ENCODE measurements around the gene MEP1B. TPM values are rescaled to one million over a fixed set of nuclear protein-coding genes. Genes with fewer than 3 reads are reported as not detected.
"Not testable (repeated sequence)": the region's sequence is repeated elsewhere in the genome, so short reads cannot be mapped to it uniquely, and the experiment has no call there.

MEP1B gene
- total RNA-seq, 1 donor from 2014 or later = not detected

- no peak for DNase-seq
- Mint-ChIP-seq H3K4me1 (ENCODE audit: low read depth, unreplicated experiment) (no peaks in the 10 kb centered on the region), H3K36me3 (ENCODE audit: unreplicated experiment) (no peaks in the 10 kb centered on the region), H3K4me3 (ENCODE audit: unreplicated experiment) (no peak overlapping the region), H3K27me3 (ENCODE audit: unreplicated experiment) (no peaks in the 10 kb centered on the region), H3K9me3 (ENCODE audit: unreplicated experiment) (peaks cover 1% of the 10 kb centered on the region), H3K27ac (ENCODE audit: unreplicated experiment) (no peak overlapping the region)
- TF ChIP-seq CTCF (IDR thresholded peaks at IDR 0.05; ENCODE audit: partially characterized antibody, unreplicated experiment) = no peak
Measured at GRCh38 chr18:32209685-32210445, 20.0 kb downstream of the MEP1B start.

- Mint-ChIP-seq H3K27ac (ENCODE audit: unreplicated experiment) (no peak overlapping the region), H3K36me3 (ENCODE audit: unreplicated experiment) (no peaks in the 10 kb centered on the region), H3K4me1 (ENCODE audit: low read depth, unreplicated experiment) (no peaks in the 10 kb centered on the region), H3K27me3 (ENCODE audit: unreplicated experiment) (peaks cover 2% of the 10 kb centered on the region), H3K4me3 (ENCODE audit: unreplicated experiment) (no peak overlapping the region), H3K9me3 (ENCODE audit: unreplicated experiment) (peaks cover 1% of the 10 kb centered on the region)
- no peak for DNase-seq
- TF ChIP-seq CTCF (IDR thresholded peaks at IDR 0.05; ENCODE audit: partially characterized antibody, unreplicated experiment) = no peak
Measured at GRCh38 chr18:32213693-32214092, 23.9 kb downstream of the MEP1B start.

GRCh38 chr18:32216390-32216789 is 26.6 kb downstream of the MEP1B start:
- DNase-seq = no peak
- TF ChIP-seq CTCF (IDR thresholded peaks at IDR 0.05; ENCODE audit: partially characterized antibody, unreplicated experiment) = no peak

GRCh38 chr18:32219431-32220018 is 29.7 kb downstream of the MEP1B start:
- Mint-ChIP-seq H3K27me3 (ENCODE audit: unreplicated experiment) (peaks cover 2% of the 10 kb centered on the region), H3K9me3 (ENCODE audit: unreplicated experiment) (no peaks in the 10 kb centered on the region), H3K4me1 (ENCODE audit: low read depth, unreplicated experiment) (no peaks in the 10 kb centered on the region), H3K36me3 (ENCODE audit: unreplicated experiment) (no peaks in the 10 kb centered on the region), H3K4me3 (ENCODE audit: unreplicated experiment) (no peak overlapping the region), H3K27ac (ENCODE audit: unreplicated experiment) (no peak overlapping the region)
- TF ChIP-seq CTCF (IDR thresholded peaks at IDR 0.05; ENCODE audit: partially characterized antibody, unreplicated experiment) = no peak
- DNase-seq = no peak

More at GRCh38 chr18:32216390-32216789, 26.6 kb downstream of the MEP1B start:
- Mint-ChIP-seq H3K4me1 (ENCODE audit: low read depth, unreplicated experiment) (no peaks in the 10 kb centered on the region), H3K36me3 (ENCODE audit: unreplicated experiment) (no peaks in the 10 kb centered on the region), H3K27ac (ENCODE audit: unreplicated experiment) (no peak overlapping the region), H3K4me3 (ENCODE audit: unreplicated experiment) (no peak overlapping the region), H3K27me3 (ENCODE audit: unreplicated experiment) (peaks cover 2% of the 10 kb centered on the region), H3K9me3 (ENCODE audit: unreplicated experiment) (no peaks in the 10 kb centered on the region)

GRCh38 chr18:32233348-32233747 is 43.5 kb downstream of the MEP1B start:
- not testable (repeated sequence) for H3K4me3 Mint-ChIP-seq (ENCODE audit: unreplicated experiment); H3K4me1 Mint-ChIP-seq (ENCODE audit: low read depth, unreplicated experiment); DNase-seq; H3K27me3 Mint-ChIP-seq (ENCODE audit: unreplicated experiment); H3K27ac Mint-ChIP-seq (ENCODE audit: unreplicated experiment); H3K36me3 Mint-ChIP-seq (ENCODE audit: unreplicated experiment); H3K9me3 Mint-ChIP-seq (ENCODE audit: unreplicated experiment)

Measured in glutamatergic neuron (in vitro differentiated cells).